GM12878 (cell line): ENCODE results near the gene PKMYT1. TPM values are rescaled to one million over a fixed set of nuclear protein-coding genes. Genes with fewer than 3 reads are reported as not detected.

Source experiments
- CBX5 ChIP-seq: sonication (generic); IDR thresholded peaks from 2 replicates; pipeline ENCODE4 v1.6.1; 2016; ENCODE audit warnings: low read depth, moderate library complexity, mild to moderate bottlenecking, inconsistent platforms
- CHD1 ChIP-seq: IDR thresholded peaks from 2 replicates; pipeline ENCODE4 v1.6.1; 2012; ENCODE audit warnings: low read depth, low read length, improper control_type of control experiment
- EGR1 ChIP-seq, 2 experiments: IDR thresholded peaks; 1 replicate in 1 of 2; 2 replicates in 1 of 2; pipeline ENCODE4 v1.6.1; 2011 to 2012; ENCODE audit warnings: low read depth in 2 of 2, low read length in 2 of 2, borderline replicate concordance in 1 of 2, mild to moderate bottlenecking in 1 of 2, moderate library complexity in 1 of 2
- FOS ChIP-seq: IDR thresholded peaks from 3 replicates; pipeline ENCODE4 v1.6.1; 2011; ENCODE audit warnings: borderline replicate concordance; ENCODE audit not compliant: insufficient read length; ENCODE audit errors: extremely low read depth
- FOXM1 ChIP-seq: IDR thresholded peaks from 2 replicates; pipeline ENCODE4 v1.6.1; 2012; ENCODE audit warnings: low read depth, mild to moderate bottlenecking, inconsistent platforms, low read length, moderate library complexity
- HDAC2 ChIP-seq: fragments of 200-600 bp; sonication (generic); IDR thresholded peaks from 2 replicates; pipeline ENCODE4 v1.6.1; 2017
- HDAC6 ChIP-seq: fragments of 200-600 bp; sonication (generic); IDR thresholded peaks from one replicate; pipeline ENCODE4 v1.8.0; 2017; ENCODE audit warnings: antibody characterized with exemption; ENCODE audit not compliant: unreplicated experiment
- MTA2 ChIP-seq: fragments of 450-650 bp; IDR thresholded peaks from 2 replicates; pipeline ENCODE4 v1.6.1; 2016; ENCODE audit warnings: low read depth, mild to moderate bottlenecking, moderate library complexity
- MXI1 ChIP-seq: fragments of 150-350 bp; IDR thresholded peaks from 2 replicates; pipeline ENCODE4 v1.6.1; 2011; ENCODE audit warnings: low read depth, mild to moderate bottlenecking, inconsistent platforms, low read length, improper control_type of control experiment
- MYB ChIP-seq: fragments of 150-350 bp; IDR thresholded peaks from 2 replicates; pipeline ENCODE4 v1.6.1; 2014; ENCODE audit warnings: mild to moderate bottlenecking, low read depth, low read length, borderline replicate concordance
- NFYB ChIP-seq: IDR thresholded peaks from 2 replicates; pipeline ENCODE4 v1.6.1; 2011; ENCODE audit warnings: low read depth, mild to moderate bottlenecking, low read length, improper control_type of control experiment, moderate library complexity; ENCODE audit not compliant: insufficient read depth
- PAX8 ChIP-seq: fragments of 450-650 bp; IDR thresholded peaks from 2 replicates; pipeline ENCODE4 v1.6.1; 2017; ENCODE audit warnings: mild to moderate bottlenecking, moderate library complexity
- POLR2AphosphoS5 ChIP-seq: IDR thresholded peaks from 2 replicates; pipeline ENCODE4 v1.6.1; 2011; ENCODE audit warnings: mild to moderate bottlenecking, low read length, inconsistent platforms
- RAD51 ChIP-seq: fragments of 450-650 bp; IDR thresholded peaks from 2 replicates; pipeline ENCODE4 v1.6.1; 2016; ENCODE audit warnings: moderate library complexity, mild to moderate bottlenecking, inconsistent platforms
- SMARCA5 ChIP-seq: fragments of 450-650 bp; IDR thresholded peaks from 2 replicates; pipeline ENCODE4 v1.6.1; 2017; ENCODE audit warnings: mild to moderate bottlenecking
- SP1 ChIP-seq: IDR thresholded peaks from one replicate; pipeline ENCODE4 v1.6.1; 2011; ENCODE audit warnings: low read depth, low read length
- SREBF1 ChIP-seq: IDR thresholded peaks from 2 replicates; pipeline ENCODE4 v1.6.1; 2012; ENCODE audit warnings: mild to moderate bottlenecking, low read length
- SUZ12 ChIP-seq: fragments of 200-600 bp; sonication (generic); IDR thresholded peaks from one replicate; pipeline ENCODE4 v1.6.1; 2018; ENCODE audit warnings: antibody characterized with exemption, mild to moderate bottlenecking; ENCODE audit not compliant: unreplicated experiment
- TARDBP ChIP-seq: IDR thresholded peaks from 2 replicates; pipeline ENCODE4 v1.6.1; 2016; ENCODE audit warnings: borderline replicate concordance
- TCF7 ChIP-seq: IDR thresholded peaks from 2 replicates; pipeline ENCODE4 v1.6.1; 2014; ENCODE audit warnings: antibody characterized with exemption, borderline replicate concordance
- YY1 ChIP-seq: IDR thresholded peaks from 2 replicates; pipeline ENCODE4 v1.6.1; 2011; ENCODE audit warnings: low read depth, mild to moderate bottlenecking, low read length
- ZNF274 ChIP-seq: IDR thresholded peaks from one replicate; pipeline ENCODE4 v1.8.0; 2011; ENCODE audit not compliant: insufficient read length, insufficient read depth
- polyA plus RNA-seq, 11 experiments: library from polyadenylated mRNA; depleted of rRNA in 4 of 11; unstranded in 6 of 11; stranded (reverse) in 5 of 11; fragments of >200 nt; fragmentation: Nextera tagmentation in 4 of 11; fragmentation: Illumina TruSeq in 1 of 11; extraction: Ambion mirVana in 4 of 11; extraction: Trizol in 1 of 11; gene quantifications; 1 replicate in 1 of 11; 2 replicates in 10 of 11; pipeline versions ENCODE4 v1.2.1 to v1.2.3, GENCODE V29; 2011 to 2016; ENCODE audit warnings: inconsistent platforms in 2 of 11, missing spikeins in 2 of 11, low read depth in 1 of 11
- total RNA-seq, 4 experiments: library from RNA; depleted of rRNA in 3 of 4; stranded (reverse); fragments of >200 nt in 3 of 4; fragmentation: Illumina TruSeq in 1 of 4; extraction: Trizol in 1 of 4; gene quantifications; 2 replicates each; pipeline versions ENCODE4 v1.2.1 to v1.2.3, GENCODE V29; 2013 to 2021
- TF ChIP-seq, protein P1 (sequence below): fragments of 450-650 bp; conservative IDR thresholded peaks from 2 replicates; pipeline ENCODE4 v1.6.1; 2017; ENCODE audit warnings: mild to moderate bottlenecking, moderate library complexity
- TF ChIP-seq, protein P2 (sequence below): fragments of 450-650 bp; IDR thresholded peaks from 2 replicates; pipeline ENCODE4 v1.6.1; 2017; ENCODE audit warnings: mild to moderate bottlenecking, moderate library complexity
- TF ChIP-seq, protein P3 (sequence below): IDR thresholded peaks from 2 replicates; pipeline ENCODE4 v1.6.1; 2012; ENCODE audit warnings: low read depth, low read length, improper control_type of control experiment

PKMYT1 gene
- total and polyA plus RNA-seq, 10 of the 15 experiments (the other 5 are each of a cell fraction or from before 2014, with no cell fraction given) = 4.6 to 101 (median 29.9) TPM

DNA sequence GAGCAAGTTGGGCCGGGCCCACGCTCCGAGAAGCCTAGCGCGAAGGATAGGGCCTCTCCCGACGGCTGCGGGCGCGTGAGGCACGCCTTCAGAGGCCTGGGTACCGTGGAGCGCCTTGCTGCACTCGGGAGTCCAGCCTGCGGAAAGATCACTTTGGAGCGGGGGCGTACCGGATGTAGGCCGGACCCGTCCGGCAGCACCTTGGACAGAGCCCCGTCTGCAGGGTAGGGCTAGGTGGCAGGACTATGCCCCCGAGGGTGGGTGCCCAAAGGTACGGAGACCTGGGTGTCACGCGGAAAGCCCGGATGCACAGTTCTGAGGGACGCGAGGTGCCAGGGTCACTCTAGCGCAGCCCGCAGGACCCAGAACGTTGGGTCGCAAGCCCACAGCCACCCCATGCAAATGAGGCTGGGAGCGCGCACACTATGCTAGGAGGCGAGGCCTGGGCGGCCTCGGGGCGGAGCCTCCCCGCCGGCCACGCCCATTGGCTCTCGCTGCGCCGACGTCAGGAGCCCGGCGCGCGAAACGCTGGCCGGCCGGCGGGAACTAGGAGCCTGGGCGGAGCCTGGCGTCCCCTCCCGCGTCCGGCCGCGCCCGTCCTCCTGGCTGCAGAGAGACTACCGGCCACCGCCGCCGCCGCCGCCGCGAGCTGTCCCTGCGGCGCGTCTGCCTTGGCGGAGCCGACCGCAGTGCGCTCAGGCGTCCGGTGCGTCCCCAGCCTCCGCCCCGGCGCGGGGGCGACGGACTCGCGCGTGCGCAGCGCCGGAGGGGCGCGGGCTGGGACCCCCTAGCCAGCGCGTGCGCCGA, 11.3 kb downstream of the PKMYT1 start, which contains the start of gene PAQR4 (continued):
- TF ChIP-seq YY1 (peak; percentile 48), MXI1 (peak; percentile 86), SP1 (peak; percentile 59), TCF7 (no peak), SREBF1 (no peak), HDAC6 (no peak), CHD1 (no peak), TARDBP (no peak), RAD51 (no peak), ZNF274 (no peak), FOXM1 (no peak), FOS (no peak), MYB (no peak), POLR2AphosphoS5 (no peak), EGR1 (IDR thresholded peaks at IDR 0.05; ENCODE audit: borderline replicate concordance in 1 of 2, low read depth in 2 of 2, low read length in 2 of 2) (peak; percentile 80 to 97), MTA2 (peak; percentile 25; the same call in 1 of the 2 replicates), HDAC2 (no peak), NFYB (peak; percentile 85), SMARCA5 (peak; percentile 25; the same call in 1 of the 2 replicates), SUZ12 (no peak), CBX5 (no peak), PAX8 (no peak)
- TF ChIP-seq, protein P1, sequence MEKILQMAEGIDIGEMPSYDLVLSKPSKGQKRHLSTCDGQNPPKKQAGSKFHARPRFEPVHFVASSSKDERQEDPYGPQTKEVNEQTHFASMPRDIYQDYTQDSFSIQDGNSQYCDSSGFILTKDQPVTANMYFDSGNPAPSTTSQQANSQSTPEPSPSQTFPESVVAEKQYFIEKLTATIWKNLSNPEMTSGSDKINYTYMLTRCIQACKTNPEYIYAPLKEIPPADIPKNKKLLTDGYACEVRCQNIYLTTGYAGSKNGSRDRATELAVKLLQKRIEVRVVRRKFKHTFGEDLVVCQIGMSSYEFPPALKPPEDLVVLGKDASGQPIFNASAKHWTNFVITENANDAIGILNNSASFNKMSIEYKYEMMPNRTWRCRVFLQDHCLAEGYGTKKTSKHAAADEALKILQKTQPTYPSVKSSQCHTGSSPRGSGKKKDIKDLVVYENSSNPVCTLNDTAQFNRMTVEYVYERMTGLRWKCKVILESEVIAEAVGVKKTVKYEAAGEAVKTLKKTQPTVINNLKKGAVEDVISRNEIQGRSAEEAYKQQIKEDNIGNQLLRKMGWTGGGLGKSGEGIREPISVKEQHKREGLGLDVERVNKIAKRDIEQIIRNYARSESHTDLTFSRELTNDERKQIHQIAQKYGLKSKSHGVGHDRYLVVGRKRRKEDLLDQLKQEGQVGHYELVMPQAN = peak; percentile 98
- TF ChIP-seq, protein P2, sequence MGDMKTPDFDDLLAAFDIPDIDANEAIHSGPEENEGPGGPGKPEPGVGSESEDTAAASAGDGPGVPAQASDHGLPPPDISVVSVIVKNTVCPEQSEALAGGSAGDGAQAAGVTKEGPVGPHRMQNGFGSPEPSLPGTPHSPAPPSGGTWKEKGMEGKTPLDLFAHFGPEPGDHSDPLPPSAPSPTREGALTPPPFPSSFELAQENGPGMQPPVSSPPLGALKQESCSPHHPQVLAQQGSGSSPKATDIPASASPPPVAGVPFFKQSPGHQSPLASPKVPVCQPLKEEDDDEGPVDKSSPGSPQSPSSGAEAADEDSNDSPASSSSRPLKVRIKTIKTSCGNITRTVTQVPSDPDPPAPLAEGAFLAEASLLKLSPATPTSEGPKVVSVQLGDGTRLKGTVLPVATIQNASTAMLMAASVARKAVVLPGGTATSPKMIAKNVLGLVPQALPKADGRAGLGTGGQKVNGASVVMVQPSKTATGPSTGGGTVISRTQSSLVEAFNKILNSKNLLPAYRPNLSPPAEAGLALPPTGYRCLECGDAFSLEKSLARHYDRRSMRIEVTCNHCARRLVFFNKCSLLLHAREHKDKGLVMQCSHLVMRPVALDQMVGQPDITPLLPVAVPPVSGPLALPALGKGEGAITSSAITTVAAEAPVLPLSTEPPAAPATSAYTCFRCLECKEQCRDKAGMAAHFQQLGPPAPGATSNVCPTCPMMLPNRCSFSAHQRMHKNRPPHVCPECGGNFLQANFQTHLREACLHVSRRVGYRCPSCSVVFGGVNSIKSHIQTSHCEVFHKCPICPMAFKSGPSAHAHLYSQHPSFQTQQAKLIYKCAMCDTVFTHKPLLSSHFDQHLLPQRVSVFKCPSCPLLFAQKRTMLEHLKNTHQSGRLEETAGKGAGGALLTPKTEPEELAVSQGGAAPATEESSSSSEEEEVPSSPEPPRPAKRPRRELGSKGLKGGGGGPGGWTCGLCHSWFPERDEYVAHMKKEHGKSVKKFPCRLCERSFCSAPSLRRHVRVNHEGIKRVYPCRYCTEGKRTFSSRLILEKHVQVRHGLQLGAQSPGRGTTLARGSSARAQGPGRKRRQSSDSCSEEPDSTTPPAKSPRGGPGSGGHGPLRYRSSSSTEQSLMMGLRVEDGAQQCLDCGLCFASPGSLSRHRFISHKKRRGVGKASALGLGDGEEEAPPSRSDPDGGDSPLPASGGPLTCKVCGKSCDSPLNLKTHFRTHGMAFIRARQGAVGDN = no peak
- TF ChIP-seq, protein P3, sequence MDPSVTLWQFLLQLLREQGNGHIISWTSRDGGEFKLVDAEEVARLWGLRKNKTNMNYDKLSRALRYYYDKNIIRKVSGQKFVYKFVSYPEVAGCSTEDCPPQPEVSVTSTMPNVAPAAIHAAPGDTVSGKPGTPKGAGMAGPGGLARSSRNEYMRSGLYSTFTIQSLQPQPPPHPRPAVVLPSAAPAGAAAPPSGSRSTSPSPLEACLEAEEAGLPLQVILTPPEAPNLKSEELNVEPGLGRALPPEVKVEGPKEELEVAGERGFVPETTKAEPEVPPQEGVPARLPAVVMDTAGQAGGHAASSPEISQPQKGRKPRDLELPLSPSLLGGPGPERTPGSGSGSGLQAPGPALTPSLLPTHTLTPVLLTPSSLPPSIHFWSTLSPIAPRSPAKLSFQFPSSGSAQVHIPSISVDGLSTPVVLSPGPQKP = 0 out of 2 replicates have a peak, but pooled peaks have one; percentile 32
